Germinal center (tissue), 1 donor: ENCODE data around the gene COL4A5.
"Not testable (repeated sequence)": the region's sequence is repeated elsewhere in the genome, so short reads cannot be mapped to it uniquely, and the experiment has no call there.

Experiments
- DNase-seq: peaks from one replicate; pipeline ENCODE4 v3.0.0; 2012; ENCODE audit warnings: mixed read lengths, low spot score

COL4A5 gene

DNA sequence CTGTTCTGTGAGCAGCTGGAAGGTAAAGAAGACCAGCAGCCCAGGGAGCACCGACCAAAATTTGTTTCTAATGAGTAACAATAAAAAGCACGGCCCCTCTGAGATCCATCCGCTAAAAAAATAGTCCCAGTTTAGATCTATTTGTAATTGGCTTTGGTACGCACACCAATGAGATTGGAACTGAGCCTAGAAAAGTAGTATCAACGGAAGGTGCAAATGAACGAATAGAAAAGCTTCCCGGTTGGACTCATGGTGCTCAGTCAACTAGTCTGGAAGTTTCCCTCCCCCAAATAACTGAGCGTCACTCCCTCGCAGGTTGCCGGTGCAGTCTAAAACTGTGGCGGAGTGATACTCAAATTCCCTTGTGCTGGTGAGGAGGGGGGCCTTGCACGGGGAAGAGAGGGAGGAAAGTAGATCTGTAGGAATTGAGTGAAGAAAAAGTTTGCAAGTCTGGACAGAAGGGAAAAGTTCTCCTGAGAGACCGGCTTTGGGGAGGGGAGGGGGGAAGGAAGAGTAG, at the start of gene COL4A5:
TSS of gene COL4A5 (plus strand) at position 413 of the 517 bp plus-strand sequence. CDS start 288 bp downstream, outside the sequence.
- DNase-seq: no peak

DNA sequence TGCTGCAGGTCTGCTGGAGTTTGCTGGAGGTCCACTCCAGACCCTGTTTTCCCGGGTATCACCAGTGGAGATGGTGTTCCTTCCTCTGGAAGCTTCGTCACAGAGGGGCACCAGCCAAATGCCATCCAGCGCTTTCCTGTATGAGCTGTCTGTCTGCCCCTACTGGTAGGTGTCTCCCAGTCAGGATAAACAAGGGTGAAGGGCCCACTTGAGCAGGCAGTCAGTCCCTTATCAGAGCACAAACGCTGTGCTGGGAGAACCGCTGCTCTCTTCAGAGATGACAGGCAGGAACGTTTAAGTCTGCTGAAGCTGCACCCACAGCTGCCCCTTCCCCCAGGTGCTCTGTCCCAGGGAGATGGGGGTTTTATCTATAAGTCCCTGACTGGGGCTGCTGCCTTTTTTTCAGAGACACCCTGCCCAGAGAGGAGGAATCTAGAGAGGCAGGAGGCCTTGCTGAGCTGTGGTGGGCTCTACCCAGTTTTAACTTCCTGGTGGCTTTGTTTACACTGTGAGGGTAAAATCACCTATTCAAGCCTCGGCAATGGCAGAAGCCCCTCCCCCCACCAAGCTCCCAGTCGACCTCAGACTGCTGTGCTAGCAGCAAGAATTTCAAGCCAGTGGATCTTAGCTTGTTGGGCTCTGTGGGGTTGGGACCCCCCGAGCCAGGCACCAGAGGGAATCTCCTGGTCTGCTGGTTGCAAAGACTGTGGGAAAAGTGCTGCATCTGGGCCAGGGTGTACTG, 48.5 kb upstream of the COL4A5 start:
- DNase-seq: not testable (repeated sequence)

DNA sequence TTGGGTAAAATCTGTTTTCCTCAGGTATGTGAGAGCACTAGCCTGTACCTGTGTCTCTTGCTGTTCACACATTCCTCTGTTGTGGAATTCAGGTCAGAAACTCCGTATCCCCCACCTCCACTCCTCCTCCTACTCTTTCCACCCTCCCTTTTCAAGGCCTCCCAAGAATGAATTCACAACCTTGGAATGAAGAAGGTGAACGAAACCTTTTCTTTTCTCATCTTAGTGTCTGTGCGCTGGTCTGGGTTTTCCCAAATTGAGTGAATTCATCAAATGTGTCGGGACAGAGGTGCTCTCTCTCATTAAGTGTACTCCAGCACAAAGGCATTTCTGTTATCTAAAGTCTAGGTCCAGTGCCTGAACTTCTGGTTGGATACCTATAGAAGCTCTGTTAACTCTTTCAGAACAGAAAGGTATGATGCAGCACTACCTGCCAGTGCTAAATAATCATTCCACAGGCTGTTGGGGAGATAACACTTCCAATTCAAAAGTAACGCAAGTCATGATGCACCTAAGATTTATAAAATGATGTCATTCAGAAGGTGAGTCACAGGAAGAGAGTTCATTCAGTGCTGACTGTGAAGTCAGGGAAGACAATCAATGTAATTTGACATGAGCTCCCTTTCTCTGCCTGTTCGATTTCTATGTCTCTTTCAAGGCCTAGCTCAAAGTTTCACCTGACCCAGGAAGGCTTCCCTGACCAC, 43.3 kb upstream of the COL4A5 start:
- DNase-seq: no peak

- DNase-seq: no peak
Measured at GRCh38 chrX:108396986-108397385, 42.7 kb upstream of the COL4A5 start.

DNA sequence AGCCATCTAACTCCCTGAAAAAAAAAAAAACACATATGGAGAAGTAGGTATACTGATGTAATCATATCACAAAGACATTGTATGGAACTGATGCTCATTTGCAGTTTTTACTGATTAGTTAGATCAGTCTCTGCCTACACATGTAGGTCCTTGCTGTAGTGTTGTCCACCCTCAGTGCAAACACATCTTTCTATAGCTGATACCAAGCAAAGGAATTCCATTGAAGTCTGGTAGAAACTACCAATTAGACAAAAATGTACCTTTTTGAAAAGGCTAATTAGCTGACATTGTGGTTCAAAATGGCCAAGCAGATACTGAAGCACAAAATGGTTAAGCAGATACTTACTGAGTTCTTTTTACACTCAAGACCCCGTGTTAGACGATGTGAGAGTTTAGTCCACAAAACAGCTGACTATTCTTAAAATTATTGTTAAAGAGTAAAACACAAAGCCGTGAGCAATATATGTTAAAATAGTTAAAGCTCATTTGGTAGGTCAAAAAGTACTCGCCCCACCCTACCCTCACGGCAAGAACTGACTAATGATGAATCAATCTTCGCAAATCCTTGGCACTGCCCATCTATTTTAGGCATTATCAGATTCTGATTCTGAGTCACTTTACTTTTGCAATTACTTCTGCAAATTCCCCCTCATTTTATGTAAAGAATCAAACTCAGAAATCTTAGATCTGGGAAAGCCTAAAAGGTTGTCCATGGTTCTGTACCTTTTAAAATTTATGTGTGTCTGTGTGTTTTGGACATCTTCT, 41.8 kb upstream of the COL4A5 start:
- no peak for DNase-seq

DNA sequence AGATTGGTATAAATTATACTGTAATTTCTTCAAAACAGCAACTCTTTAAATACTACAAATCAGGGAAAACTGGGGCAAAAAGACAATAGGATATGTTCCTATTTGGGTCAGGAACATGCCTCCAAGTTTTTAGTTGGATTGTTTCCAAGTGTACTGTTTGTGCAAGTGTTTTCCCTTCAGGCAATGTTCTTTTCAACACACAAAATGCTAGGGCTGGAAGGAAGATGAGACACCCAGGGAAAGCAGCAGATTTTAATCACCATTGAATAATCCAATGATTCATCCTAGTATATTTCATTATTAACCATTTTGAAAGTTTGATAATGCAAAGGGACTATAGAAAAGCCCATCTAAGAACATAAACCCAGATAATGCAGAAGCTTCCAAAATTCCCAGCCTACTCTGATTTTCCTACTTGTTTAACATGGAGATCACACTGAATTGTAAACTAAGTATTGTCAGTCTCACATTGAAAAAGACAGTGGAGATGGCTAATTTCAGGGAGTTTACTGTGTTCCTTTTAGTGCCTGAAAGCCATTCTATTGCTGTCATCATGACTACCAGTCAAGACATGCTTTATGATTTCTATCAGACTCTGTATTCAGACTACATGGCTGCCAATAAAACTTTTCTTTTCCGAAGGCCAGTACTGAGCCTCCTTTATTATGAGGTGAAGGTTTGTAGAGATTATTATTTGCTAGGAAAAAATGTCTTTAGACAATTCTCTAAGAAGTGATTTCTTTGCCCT, 40.0 kb upstream of the COL4A5 start:
- no peak for DNase-seq

DNA sequence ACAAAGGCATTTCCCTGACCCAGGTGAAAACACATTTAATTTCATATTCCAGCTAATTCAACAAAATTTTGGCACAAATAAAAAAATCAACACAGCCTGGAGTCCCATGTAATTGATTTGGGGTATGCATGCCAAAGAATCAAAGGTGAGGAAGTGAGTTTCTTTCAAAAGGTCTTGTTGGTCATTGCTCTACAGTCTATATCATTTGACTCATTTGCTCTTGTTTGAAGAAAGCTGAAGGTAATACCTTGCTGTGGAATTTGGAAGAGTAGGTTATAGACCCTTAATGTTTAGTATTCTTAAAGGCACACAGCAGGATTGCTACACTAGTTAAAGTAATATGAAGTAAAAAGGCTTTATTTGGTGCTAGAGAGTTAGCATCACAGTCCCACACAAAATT, 26.9 kb upstream of the COL4A5 start:
- DNase-seq: no peak

DNA sequence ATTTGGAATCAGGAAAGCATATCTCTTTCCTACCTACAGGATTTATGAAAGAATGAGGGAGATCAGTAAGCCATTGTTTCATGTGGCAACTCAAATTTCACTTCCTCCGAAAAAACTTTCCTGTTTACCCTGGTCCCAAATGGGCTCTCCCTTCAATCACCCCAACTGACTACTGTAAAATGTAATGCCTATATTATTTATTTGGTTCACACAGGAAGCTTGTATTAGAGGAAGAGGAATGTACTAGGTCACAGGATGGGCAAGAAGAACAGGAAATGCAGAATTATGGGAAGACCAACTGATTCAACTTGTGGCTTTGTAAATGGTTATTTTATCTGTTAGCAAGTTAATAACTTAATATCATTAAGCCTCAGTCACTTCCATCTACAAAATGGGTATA, 24.5 kb upstream of the COL4A5 start:
- DNase-seq: no peak

DNA sequence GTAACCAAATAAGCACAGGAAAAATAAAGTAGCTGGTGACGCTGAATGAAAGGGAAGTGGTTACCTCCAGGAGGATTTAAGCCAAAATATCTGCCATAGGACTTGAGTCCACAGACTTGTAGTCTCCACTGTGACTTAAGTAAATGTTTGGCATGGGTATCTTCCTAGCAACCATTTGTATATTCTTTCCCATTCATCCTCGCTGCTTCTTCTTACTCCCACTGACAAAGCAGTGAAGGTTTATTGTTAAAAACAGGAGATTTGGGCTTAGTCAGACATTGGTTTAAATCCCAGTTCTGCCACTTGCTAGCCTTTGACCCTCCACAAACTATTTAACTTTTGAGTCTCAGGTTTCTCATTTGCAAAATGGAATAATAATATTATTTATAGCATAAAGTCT, 23.7 kb upstream of the COL4A5 start:
- DNase-seq: no peak

GRCh38 chrX:108417257-108417656, 22.4 kb upstream of the COL4A5 start:
- no peak for DNase-seq

DNA sequence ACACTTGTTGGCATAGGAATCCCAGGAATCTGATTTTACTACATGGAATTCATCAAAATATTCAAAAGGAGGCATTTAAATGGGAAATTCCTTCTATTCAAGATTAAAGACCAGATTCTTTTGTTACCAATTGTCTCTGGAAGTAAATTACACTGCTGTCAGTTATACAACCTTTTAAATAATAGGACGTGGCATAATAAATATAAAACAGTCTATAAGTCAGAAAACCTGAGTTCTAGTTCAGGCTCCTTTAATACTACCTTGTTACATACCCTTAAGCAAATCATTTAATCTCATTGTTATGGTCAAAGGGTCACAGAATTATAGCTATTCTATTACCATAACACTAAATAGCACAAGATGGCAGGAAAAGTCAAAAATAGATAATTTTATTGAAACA, 20.2 kb upstream of the COL4A5 start:
- DNase-seq: no peak

DNA sequence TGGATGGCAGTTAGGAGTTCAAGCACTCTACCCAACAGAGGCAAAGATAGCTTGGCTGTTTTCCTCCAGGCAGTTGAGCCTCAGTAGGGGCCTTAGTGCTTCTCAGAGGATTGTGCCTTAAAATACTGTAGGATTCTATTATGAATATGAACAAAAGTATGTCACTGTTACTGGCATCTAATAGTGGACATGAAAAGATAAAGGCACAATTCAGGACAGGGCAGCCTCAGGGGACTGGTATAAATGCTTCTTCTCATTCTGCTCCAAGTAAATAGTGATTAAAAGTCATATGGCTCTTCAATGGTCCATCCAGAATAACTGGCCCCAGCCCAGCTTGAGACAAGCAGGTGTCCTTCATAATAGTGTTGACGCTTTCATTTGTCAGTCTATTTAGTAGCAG, 19.2 kb upstream of the COL4A5 start:
- DNase-seq: no peak

DNA sequence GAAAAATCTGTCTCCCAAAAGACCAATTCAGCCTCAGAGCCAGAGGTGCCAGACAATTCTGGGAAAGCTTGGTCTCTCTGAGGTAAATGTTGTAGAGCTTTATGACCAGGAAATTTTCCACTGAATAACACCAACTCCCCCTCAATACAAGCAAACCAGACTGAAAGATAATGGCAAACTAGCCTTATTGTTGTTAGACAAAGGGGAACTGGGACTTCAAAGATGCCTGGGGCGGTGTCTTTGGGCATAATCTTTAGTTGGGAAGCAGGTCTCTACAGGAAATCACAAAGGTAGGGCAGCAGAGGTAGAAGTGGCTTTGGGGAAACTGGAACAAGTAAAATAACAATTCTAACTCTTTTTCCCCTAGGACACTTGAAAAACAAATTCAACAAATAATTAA, 13.4 kb upstream of the COL4A5 start:
- DNase-seq: no peak

DNA sequence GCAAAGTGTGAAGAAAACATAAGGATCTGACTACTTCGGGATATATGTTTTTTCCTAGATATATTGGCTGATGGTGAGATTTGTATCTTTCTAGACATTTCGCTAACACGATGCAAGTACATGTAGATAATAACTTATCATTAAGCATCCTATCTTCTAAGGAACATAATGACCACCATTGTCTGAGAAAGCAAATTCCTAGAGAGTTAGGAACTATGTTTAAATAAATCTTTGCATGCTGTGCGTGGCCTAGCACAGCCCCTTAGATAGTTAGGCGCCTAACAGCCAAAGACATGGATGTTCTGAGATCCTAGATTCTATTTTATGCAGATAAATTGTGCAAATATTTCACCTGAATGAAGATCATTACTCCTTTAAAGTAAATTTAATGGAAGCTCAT, 4.4 kb upstream of the COL4A5 start:
- no peak for DNase-seq

GRCh38 chrX:108437349-108438109, 2.1 kb upstream of the COL4A5 start:
- no peak for DNase-seq

- no peak for DNase-seq
Measured at GRCh38 chrX:108438110-108438623, 1.5 kb upstream of the COL4A5 start, which contains the start of gene COL4A6. Gene COL4A6 (minus strand): TSS chrX:108438422. CDS start chrX:108438196, 226 bp downstream.

GRCh38 chrX:108439961-108440696, 491 bp downstream of the COL4A5 start:
- no peak for DNase-seq

DNA sequence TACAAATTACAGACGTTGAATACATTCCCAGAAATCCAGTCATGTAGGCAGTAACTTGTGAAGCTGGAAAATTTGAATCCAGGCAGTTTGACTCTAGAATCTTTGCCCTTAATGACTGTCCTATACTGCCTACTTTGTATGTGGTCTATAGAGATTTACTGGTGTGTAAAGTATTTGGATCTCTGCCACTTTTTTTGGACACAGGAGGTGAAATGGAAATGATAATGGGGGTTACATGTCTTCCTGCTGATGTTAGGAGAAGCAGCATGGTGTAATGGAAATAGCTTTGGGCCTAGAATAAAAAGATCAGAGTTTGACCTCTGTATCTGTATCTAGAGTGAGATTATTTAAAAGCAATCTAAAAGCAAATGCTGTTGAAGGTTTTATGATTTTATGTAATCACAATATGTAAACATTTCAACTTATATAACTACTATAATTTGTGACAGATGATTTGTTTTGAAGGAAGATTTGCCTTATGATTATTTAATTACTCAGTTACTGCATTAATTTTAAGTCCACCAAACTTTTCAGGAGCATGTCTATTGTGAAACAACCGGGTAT, 3.3 kb downstream of the COL4A5 start:
- DNase-seq: no peak

DNA sequence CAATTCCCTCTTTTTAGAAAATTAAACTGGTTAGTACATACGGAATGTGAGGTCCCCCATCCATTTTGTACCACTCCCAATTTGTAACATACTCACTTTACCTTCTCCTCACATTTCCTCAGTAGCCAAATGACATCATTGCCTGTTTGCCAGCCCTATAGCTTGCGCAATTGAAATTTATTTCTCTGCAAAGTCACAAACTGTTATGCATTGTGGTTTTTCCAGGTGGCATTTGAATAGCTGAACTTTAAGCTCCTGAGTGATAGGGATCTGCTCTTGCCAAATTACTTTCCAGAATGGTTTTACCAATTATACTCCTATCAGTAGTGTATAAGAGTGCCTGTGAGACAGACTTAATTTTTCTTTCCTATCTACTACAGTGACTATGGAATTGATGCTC, 7.7 kb downstream of the COL4A5 start:
- DNase-seq: no peak

DNA sequence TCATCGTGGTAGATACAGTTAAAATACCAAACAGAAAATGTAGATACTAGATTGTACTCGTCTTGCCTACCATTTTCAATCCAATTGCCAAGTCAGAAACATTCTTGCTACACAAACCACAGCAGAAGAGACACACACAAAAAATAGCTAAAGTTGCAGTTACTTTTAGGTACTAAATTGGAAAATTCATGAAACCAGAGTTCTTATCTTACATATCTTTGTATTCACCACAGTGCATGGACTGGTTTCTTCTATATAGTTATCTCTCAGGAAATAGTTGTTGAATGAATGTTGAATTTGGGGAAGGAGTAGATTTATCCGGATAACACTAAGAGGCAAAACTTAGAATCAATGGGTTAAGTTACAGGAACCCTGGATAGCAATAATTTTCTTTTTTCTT, 14.2 kb downstream of the COL4A5 start:
- DNase-seq: no peak
